Panc1 (cell line): ENCODE data around the gene MKLN1. TPM values are rescaled to one million over a fixed set of nuclear protein-coding genes. Genes with fewer than 3 reads are reported as not detected.

Experiments used
- ATAC-seq: fragments of 200-7000 bp; cut with Tn5 transposase; 2 replicates; pipeline ENCODE4 v1.9.1; 2020; ENCODE audit warnings: mild to moderate bottlenecking, moderate library complexity
- BruUV-seq: library from RNA; stranded (reverse); fragments of 400-500 nt; replicated peaks from 2 replicates; lab custom pipeline; 2021; lab: Mats Ljungman, UMichigan
- CTCF ChIA-PET: fragments of 300-600 bp; sonication (Branson Sonifier 250); formaldehyde crosslinking; loops from one replicate; lab custom pipeline; 2022; ENCODE audit warnings: antibody characterized with exemption; lab: Charles Lee
- POLR2A ChIA-PET: fragments of 300-600 bp; sonication (Branson Sonifier 250); formaldehyde crosslinking; loops from one replicate; lab custom pipeline; 2022; ENCODE audit warnings: antibody characterized with exemption; lab: Charles Lee
- DNase-seq: peaks from one replicate; pipeline ENCODE4 v3.0.0-alpha.2; 2010; ENCODE audit warnings: low read depth, low spot score
- H3K27ac ChIP-seq: 2 replicates; pipeline ENCODE4 v1.5.1; 2011; ENCODE audit warnings: mild to moderate bottlenecking, low read length, inconsistent platforms
- H3K27me3 ChIP-seq: fragments of 200-500 bp; sonication (Bioruptor generic); 2 replicates; pipeline ENCODE4 v1.6.0; 2014; ENCODE audit warnings: low read length, inconsistent platforms; ENCODE audit not compliant: control insufficient read depth, insufficient read depth
- H3K36me3 ChIP-seq: fragments of 200-500 bp; sonication (Bioruptor generic); 2 replicates; pipeline ENCODE4 v1.5.1; 2014; ENCODE audit warnings: inconsistent platforms, mild to moderate bottlenecking, low read length, moderate library complexity; ENCODE audit not compliant: control insufficient read depth, insufficient read depth
- H3K4me1 ChIP-seq: 2 replicates; pipeline ENCODE4 v1.5.1; 2011; ENCODE audit warnings: inconsistent platforms, mild to moderate bottlenecking, low read length, moderate library complexity; ENCODE audit not compliant: control insufficient read depth, insufficient read depth
- H3K4me3 ChIP-seq, 2 experiments: 2 replicates each; pipeline ENCODE4 v1.5.1; 2011 to 2012; ENCODE audit warnings: low read depth in 2 of 2, low read length in 2 of 2, mild to moderate bottlenecking in 2 of 2, inconsistent platforms in 1 of 2, moderate library complexity in 1 of 2
- H3K9me3 ChIP-seq: fragments of 200-500 bp; sonication (Bioruptor generic); 2 replicates; pipeline ENCODE4 v1.5.1; 2014; ENCODE audit warnings: low read depth, mild to moderate bottlenecking, inconsistent platforms, low read length, moderate library complexity; ENCODE audit not compliant: control insufficient read depth, insufficient read depth
- CTCF ChIP-seq: fragments of 450-650 bp; IDR thresholded peaks from 2 replicates; pipeline ENCODE4 v1.5.1; 2017; ENCODE audit warnings: mild to moderate bottlenecking
- POLR2AphosphoS5 ChIP-seq: IDR thresholded peaks from 2 replicates; pipeline ENCODE4 v1.6.1; 2012; ENCODE audit warnings: mild to moderate bottlenecking, low read depth, low read length, moderate library complexity
- REST ChIP-seq, 2 experiments: IDR thresholded peaks; 2 replicates each; pipeline ENCODE4 v1.6.1; 2011 to 2012; ENCODE audit warnings: low read depth in 2 of 2, control low read depth in 1 of 2, low read length in 1 of 2, mild to moderate bottlenecking in 1 of 2, moderate library complexity in 1 of 2; ENCODE audit not compliant: insufficient read depth in 1 of 2
- SIN3A ChIP-seq: IDR thresholded peaks from 2 replicates; pipeline ENCODE4 v1.6.1; 2012; ENCODE audit warnings: low read depth, mild to moderate bottlenecking, low read length, moderate library complexity, borderline replicate concordance; ENCODE audit not compliant: insufficient read depth
- TCF7L2 ChIP-seq: IDR thresholded peaks from 2 replicates; pipeline ENCODE4 v1.6.1; 2011; ENCODE audit warnings: mild to moderate bottlenecking, low read depth, low read length, inconsistent platforms
- in situ Hi-C: cut with HindIII; loops from 2 replicates; pipeline ENCODE4 v1.10.0; 2016; ENCODE audit warnings: low sequenced_read_pairs, low pct_unique_long_range_greater_than_20kb
- intact Hi-C: fragments of 100-400 bp; cut with micrococcal nuclease; formaldehyde crosslinking; loops from one replicate; pipeline ENCODE4 v1.10.0; 2022; ENCODE audit not compliant: unreplicated experiment
- total RNA-seq: library from RNA; stranded (reverse); gene quantifications from one replicate; pipeline ENCODE4 v1.2.1, GENCODE V29; 2021; ENCODE audit not compliant: unreplicated experiment

Gene MKLN1
- total RNA-seq, 1 experiment from 2014 or later, result 46.4 TPM

GRCh38 chr7:131385039-131385605 lies 57.4 kb downstream of the MKLN1 start:
- H3K27me3 ChIP-seq, result no peaks in the 10 kb centered on the region
- no peak overlapping the region for H3K27ac ChIP-seq
- no peaks in the 10 kb centered on the region for H3K9me3 ChIP-seq
- TF ChIP-seq SIN3A (no peak), CTCF (no peak), TCF7L2 (no peak), POLR2AphosphoS5 (no peak), REST (IDR thresholded peaks at IDR 0.05; ENCODE audit: insufficient read depth in 1 of 2, low read depth in 2 of 2, low read length in 1 of 2) (no peak)
- ATAC-seq (peak; percentile 53), DNase-seq (no peak)
- CTCF ChIA-PET, result interaction anchor here (0.6 kb wide), 1 partner anchor 60 kb away, joined by 8 read pairs; no protein-coding TSS in a partner anchor
- no peak overlapping the region for H3K4me3 ChIP-seq
- no TSS peak for BruUV-seq
- H3K36me3 ChIP-seq, result 0 out of 2 replicates have a peak, but pooled peaks cover 3% of the 10 kb centered on the region
- intact Hi-C loops, result no loop called here
- in situ Hi-C loops, result no loop called here
- POLR2A ChIA-PET, result interaction anchor here (0.6 kb wide), 1 partner anchor 266 kb away, joined by 4 read pairs; no protein-coding TSS in a partner anchor
- peaks cover 10% of the 10 kb centered on the region; the same call in 1 of the 2 replicates for H3K4me1 ChIP-seq

GRCh38 chr7:131388126-131388525 lies 60.5 kb downstream of the MKLN1 start:
- DNase-seq (no peak), ATAC-seq (no peak)
- Histone ChIP-seq H3K9me3 (no peaks in the 10 kb centered on the region), H3K4me3 (no peak overlapping the region), H3K27ac (no peak overlapping the region), H3K36me3 (0 out of 2 replicates have a peak, but pooled peaks cover 3% of the 10 kb centered on the region), H3K27me3 (no peaks in the 10 kb centered on the region), H3K4me1 (peaks cover 10% of the 10 kb centered on the region; the same call in 1 of the 2 replicates)
- no TSS peak for BruUV-seq
- no peak for TF ChIP-seq TCF7L2
- TF ChIP-seq POLR2AphosphoS5, result no peak
- no peak for TF ChIP-seq CTCF
- POLR2A ChIA-PET, result interaction anchor here (0.6 kb wide), 1 partner anchor 508 kb away, joined by 3 read pairs; no protein-coding TSS in a partner anchor
- CTCF ChIA-PET, result no interaction called here
- in situ Hi-C loops, result no loop called here
- intact Hi-C loops, result no loop called here
